ENCODE results near the gene FYN.

The FYN gene

DNA sequence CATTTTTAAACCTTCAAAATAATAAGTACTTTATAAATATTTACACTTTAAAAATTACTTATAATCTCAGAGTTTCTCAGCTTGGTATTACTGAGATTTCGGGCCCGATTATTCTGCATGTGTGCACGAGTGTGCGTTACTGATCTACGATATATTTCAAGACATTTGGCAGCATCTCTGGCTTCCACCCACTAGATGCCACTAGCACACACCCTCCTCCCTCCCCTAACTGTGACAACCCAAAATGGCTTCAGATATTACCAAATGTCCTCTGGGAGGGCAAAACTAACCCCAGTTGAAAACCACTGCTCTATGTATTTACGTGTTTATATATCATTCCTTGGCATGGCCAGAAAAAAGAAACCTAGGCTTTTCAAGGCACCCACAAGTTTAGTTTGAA lies 95.9 kb downstream of the FYN start:
- Mint-ChIP-seq H3K27ac (peak overlapping the region; percentile 97), H3K4me3 (no peak overlapping the region), H3K27me3 (no peaks in the 10 kb centered on the region), H3K9me3 (ENCODE audit: low read depth) (no peaks in the 10 kb centered on the region), H3K4me1 (ENCODE audit: low read depth) (peaks cover 86% of the 10 kb centered on the region), H3K36me3 (peaks cover 31% of the 10 kb centered on the region)

DNA sequence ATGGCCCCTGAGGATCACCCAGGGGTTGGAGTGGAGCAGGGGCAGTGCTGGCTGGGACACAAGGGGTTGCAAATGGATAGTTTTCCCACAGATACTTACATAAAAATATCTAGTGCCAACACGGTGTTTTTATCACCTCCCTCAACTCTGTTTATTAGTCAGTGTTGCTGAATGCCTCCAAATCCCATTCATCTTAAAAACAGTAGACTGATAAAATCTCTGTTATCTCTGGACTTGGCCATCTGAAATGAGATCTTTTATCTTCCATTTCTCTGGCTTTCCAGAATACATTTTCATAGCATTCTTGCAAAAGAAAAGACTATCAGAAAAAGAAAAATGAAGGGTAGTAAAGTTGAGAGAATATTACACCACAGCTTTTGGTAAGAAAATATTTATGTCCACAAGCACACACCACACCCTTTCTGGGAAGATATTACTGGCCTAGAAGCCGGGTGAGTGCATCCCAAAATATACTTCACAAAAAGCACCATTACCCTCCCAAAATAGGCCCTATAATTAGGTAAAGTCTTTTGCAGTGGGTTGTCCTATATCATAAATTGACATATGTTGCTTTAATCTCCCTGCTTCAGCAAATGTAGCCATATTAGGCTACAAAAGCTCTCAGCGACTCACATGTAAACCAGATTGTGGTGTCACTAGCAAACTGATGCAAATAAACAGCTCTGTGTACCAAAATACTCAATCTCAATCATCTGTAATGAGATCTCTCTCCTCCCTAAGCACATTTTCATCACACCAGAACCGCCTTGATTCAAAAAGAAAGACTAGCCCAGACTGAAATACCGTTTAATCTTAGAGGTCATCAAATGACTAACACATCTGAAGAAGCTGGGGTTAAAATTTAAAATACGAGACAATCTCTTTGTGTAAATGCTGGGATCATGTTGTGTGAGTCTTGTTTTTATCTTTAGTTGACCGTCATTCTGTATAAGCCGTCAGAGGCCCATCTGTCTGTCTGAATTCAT lies 96.7 kb downstream of the FYN start:
- H3K27ac Mint-ChIP-seq = peak overlapping the region; percentile 93
- H3K4me3 Mint-ChIP-seq = peak overlapping the region; percentile 27
- peaks cover 87% of the 10 kb centered on the region for H3K4me1 Mint-ChIP-seq (ENCODE audit: low read depth)
- H3K36me3 Mint-ChIP-seq = peaks cover 36% of the 10 kb centered on the region
- peaks cover 3% of the 10 kb centered on the region for H3K9me3 Mint-ChIP-seq (ENCODE audit: low read depth)
- H3K27me3 Mint-ChIP-seq = no peaks in the 10 kb centered on the region

DNA sequence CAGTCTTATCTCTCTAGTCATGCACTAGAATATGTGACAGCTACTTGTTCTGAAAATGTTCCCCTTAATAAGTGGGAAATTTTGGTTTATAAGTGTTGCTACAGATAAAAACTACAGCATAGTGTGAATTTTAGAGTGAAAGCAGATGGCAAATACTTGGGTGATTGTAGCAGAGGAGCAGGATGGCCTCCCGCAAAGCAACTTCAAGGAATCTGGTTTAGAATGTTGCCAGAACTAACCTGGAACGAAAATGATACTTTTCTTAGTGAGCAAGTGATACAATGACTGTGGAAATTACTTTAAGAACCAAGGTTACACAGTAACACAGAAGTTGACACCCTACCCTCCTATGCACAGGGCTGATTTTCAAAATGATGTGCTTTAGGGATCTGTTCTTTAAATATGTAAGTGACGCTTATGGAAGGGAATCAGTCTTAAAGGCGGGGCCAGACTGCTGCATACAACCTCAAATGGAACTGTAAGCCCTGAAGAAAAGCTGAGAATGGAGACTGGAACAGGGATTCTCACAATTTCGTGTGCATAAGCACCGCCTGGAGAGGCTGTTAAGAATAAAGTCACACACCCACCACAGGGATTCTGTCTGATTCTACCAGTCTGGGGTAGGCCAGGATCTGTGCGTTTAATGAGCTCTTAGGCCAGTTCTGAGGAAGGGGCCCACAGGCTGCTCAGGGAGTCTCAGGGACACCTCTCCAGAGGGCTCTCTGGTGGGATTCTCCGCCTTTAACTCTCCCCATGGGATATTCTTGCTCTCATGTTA lies 97.9 kb downstream of the FYN start:
- Mint-ChIP-seq H3K36me3 (peaks cover 36% of the 10 kb centered on the region), H3K4me3 (peak overlapping the region; percentile 27), H3K4me1 (ENCODE audit: low read depth) (peaks cover 87% of the 10 kb centered on the region), H3K9me3 (ENCODE audit: low read depth) (peaks cover 3% of the 10 kb centered on the region), H3K27me3 (no peaks in the 10 kb centered on the region), H3K27ac (peak overlapping the region; percentile 93)

DNA sequence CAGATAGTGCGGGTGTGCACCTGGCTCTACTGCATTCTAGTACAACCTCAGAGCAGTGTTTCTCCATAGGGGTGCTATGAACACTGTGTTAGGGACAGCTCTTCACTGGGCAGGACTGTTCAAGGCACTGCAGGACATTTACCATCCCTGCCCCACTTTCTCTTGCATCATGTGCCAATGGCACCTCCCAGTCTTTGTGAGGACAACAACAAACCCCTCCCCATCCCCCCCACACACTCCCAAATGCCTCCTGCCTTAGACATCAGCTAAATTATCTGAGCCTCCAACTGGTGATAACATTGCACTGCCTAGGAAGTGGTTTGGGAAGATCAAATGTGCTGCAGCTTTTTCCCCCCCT lies 98.9 kb downstream of the FYN start:
- peaks cover 3% of the 10 kb centered on the region for H3K9me3 Mint-ChIP-seq (ENCODE audit: low read depth)
- peaks cover 38% of the 10 kb centered on the region for H3K36me3 Mint-ChIP-seq
- H3K4me1 Mint-ChIP-seq (ENCODE audit: low read depth) = peaks cover 87% of the 10 kb centered on the region
- peak overlapping the region; percentile 46 for H3K4me3 Mint-ChIP-seq
- peak overlapping the region; percentile 93 for H3K27ac Mint-ChIP-seq
- no peaks in the 10 kb centered on the region for H3K27me3 Mint-ChIP-seq

DNA sequence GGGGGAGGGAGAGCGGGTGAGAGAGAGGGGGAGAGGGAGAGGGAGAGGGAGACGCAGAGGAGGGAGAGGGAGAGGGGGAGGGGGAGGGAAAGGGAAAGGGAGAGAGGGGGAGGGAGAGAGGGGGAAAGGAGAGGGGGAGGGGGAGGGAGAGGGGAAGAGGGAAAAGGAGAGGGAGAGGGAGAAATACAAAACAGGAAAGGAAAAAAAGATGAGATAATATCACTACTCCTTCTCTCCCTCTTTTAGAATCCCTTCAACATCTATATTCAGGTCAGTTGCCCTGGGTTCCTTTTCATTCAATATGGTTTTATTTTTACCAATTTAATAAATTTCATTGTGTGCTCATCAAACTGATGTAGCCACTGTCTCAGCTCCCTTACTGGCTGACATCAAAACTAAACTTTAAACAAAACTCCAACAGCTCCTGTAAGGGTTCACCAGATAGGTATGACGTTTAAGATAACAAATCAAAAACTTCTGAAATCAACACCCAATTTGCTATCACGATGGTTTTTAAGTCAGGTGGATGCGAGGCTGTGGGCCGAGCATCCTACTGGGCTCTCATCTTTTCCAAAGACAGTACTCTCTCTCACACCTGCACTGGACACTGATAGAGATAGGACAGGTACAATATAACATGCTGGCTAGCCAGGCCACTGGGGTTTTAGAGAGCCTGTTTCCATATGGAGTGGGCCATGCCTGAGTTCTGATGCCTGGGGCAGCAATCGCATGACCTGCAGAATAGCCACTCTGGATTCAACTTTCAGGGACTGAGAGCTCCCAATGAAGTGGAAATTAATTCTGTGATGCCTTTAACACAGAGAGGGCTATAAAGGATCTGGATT lies 99.5 kb downstream of the FYN start:
- H3K27me3 Mint-ChIP-seq = no peaks in the 10 kb centered on the region
- peak overlapping the region; percentile 93 for H3K27ac Mint-ChIP-seq
- peaks cover 87% of the 10 kb centered on the region for H3K4me1 Mint-ChIP-seq (ENCODE audit: low read depth)
- no peak overlapping the region for H3K4me3 Mint-ChIP-seq
- peaks cover 40% of the 10 kb centered on the region for H3K36me3 Mint-ChIP-seq
- H3K9me3 Mint-ChIP-seq (ENCODE audit: low read depth) = peaks cover 3% of the 10 kb centered on the region

DNA sequence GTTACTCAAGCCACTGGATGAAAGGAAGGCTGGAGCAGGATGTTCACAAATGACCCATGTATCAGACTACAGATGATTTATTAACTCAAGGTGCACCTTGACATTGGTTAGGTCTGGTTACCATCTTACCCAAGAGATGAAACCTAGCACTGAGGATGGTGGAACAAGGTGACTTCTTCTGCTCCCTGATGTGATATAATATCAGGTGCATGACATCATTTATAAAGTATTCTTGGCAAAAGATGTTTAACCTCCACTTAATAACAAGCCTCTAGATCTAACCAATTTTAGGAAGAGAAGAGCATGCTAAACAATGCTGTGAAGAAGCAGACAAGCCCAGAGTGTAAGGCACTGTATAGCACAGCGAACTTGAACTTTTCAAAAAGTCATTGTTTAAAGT lies 100.9 kb downstream of the FYN start:
- Mint-ChIP-seq H3K9me3 (ENCODE audit: low read depth) (peaks cover 3% of the 10 kb centered on the region), H3K27ac (peak overlapping the region; percentile 100), H3K4me1 (ENCODE audit: low read depth) (peaks cover 87% of the 10 kb centered on the region), H3K4me3 (no peak overlapping the region), H3K27me3 (no peaks in the 10 kb centered on the region), H3K36me3 (peaks cover 32% of the 10 kb centered on the region)

DNA sequence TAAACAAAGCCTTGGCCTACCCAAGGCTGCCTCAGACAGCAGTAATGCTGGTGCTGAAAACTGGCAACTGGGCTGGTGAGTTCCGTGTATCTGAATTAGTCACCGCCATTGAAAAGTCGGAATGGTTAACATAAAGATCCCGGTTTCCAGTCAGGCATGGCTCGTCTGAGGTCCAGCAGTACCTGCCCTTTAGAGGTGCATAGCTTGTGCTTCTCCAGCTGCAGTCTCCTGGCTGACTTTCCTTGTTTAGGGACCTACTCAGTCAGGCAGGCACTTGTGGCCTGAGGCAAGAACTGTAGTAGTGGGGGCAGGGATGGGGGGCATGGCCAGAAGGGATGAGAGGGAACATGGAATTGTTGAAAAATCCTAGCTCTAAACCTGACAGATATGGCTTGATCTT lies 101.6 kb downstream of the FYN start:
- Mint-ChIP-seq H3K4me3 (no peak overlapping the region), H3K27me3 (no peaks in the 10 kb centered on the region), H3K36me3 (peaks cover 33% of the 10 kb centered on the region), H3K9me3 (ENCODE audit: low read depth) (peaks cover 3% of the 10 kb centered on the region), H3K4me1 (ENCODE audit: low read depth) (peaks cover 89% of the 10 kb centered on the region), H3K27ac (peak overlapping the region; percentile 100)

DNA sequence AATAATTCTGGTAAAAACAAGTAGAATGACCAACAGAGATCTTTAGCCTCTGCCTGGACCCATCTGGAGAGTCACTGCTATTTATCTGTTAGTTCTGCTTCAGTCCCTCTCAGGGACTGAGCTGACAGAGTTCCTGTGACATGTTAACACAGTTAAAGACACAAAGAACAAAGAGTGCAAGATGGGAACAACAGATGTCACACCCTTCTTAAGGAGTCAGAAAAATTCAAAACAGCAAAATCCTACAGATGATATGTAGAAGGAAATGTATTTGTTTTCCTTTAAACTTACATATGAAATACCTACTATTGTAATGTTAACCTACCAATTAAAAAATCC lies 102.2 kb downstream of the FYN start:
- no peaks in the 10 kb centered on the region for H3K27me3 Mint-ChIP-seq
- peaks cover 90% of the 10 kb centered on the region for H3K4me1 Mint-ChIP-seq (ENCODE audit: low read depth)
- peaks cover 37% of the 10 kb centered on the region for H3K36me3 Mint-ChIP-seq

DNA sequence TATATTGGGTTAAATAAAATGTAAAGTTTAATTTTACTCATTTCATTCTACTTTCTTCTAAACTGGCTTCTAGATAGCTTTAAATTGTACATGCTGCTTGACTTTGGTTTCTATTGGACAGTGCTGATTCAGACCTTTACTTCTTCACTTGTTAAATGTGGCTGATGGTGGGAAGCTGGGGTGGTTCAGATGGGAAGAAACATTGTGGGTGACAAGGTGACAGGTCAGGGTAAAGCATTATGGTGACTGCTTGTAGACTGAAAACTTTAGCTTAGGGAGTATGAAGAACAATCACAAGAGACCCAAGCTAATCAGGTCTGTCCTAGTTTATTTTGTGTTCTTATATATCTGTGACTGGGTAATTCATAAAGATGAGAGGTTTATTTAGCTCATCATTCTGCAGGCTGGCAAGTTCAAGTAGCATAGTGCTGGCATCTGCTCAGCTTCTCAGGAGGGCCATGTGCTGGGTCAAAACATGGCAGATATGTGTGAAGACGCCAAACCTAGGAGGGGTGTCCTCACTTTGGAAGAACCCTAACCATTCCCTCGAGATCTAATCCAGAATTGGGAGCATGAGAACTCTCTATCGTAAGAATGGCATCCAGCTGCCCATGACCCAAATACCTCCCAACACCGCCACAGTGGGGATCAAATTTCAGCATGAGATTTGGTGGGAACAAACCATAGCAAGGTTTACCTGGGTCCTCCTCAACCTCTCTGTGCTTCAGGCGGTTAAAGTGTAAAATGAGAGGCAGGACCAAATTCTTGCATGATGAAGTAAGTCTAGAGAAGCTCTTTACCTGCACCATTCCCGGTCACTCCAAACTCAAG lies 102.8 kb downstream of the FYN start:
- H3K9me3 Mint-ChIP-seq (ENCODE audit: low read depth) = peaks cover 3% of the 10 kb centered on the region
- peaks cover 90% of the 10 kb centered on the region for H3K4me1 Mint-ChIP-seq (ENCODE audit: low read depth)
- H3K36me3 Mint-ChIP-seq = peaks cover 36% of the 10 kb centered on the region
- peak overlapping the region; percentile 100 for H3K27ac Mint-ChIP-seq
- H3K27me3 Mint-ChIP-seq = no peaks in the 10 kb centered on the region
- peak overlapping the region; percentile 51 for H3K4me3 Mint-ChIP-seq

More for the DNA sequence above, 102.2 kb downstream of the FYN start:
- H3K4me3 Mint-ChIP-seq = peak overlapping the region; percentile 51
- H3K9me3 Mint-ChIP-seq (ENCODE audit: low read depth) = peaks cover 3% of the 10 kb centered on the region
- H3K27ac Mint-ChIP-seq = peak overlapping the region; percentile 100

DNA sequence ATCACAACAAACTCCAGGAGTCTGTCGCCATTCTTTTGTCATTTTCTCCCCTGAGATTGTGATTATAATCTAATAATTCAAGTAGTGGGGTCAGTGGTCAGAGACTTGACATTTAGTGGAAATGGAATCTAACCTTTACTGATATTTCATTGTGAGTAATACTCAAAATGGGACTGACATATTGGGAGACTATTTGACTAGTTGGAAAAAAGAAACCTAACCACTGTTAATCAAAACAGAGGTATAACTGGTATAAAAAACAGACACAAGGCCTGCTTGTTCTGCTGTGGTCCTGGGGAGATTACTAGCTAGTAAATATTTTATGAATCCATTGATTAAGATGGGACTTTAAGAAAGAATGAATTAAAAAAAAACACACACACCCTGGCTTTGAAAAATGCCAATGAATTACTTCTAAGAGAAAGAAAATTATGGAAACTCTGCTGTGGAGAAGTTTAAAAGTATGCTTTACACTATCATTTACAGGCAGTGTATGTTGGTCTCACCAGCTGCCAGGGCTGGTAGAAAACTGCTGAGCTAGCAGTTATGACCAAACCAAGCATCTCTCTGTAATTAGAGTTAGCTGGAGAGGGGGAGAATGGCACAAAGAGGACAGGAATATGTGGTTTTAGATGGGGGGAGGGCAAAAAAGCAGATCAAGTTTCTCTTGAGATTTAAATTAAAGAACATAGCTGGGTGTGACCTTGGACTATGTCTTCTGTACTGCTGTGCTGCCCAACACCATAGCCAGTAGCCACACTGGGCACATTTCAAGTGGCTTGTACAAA lies 103.7 kb downstream of the FYN start:
- peaks cover 36% of the 10 kb centered on the region for H3K36me3 Mint-ChIP-seq
- H3K9me3 Mint-ChIP-seq (ENCODE audit: low read depth) = peaks cover 3% of the 10 kb centered on the region
- peaks cover 91% of the 10 kb centered on the region for H3K4me1 Mint-ChIP-seq (ENCODE audit: low read depth)
- H3K27me3 Mint-ChIP-seq = no peaks in the 10 kb centered on the region
- peak overlapping the region; percentile 100 for H3K27ac Mint-ChIP-seq
- peak overlapping the region; percentile 46 for H3K4me3 Mint-ChIP-seq

DNA sequence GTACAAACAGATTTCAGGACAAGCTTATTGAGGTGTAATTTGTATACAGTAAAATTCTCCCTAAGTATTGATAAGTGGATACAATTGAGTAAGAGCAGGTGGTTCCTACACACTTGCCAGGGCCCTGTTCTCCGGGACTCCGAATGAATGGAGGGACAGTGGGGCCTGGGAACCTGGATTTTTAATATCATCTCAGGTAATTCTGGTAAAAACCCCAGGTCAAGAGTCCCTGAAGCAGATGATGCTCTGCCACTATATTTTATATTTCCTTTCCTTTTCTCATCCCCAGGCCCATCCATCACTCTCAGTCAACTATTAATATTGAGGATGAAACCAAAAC lies 104.9 kb downstream of the FYN start:
- peak overlapping the region; percentile 100 for H3K27ac Mint-ChIP-seq
- H3K4me1 Mint-ChIP-seq (ENCODE audit: low read depth) = peaks cover 92% of the 10 kb centered on the region
- H3K27me3 Mint-ChIP-seq = no peaks in the 10 kb centered on the region
- H3K9me3 Mint-ChIP-seq (ENCODE audit: low read depth) = peaks cover 3% of the 10 kb centered on the region
- H3K36me3 Mint-ChIP-seq = peaks cover 37% of the 10 kb centered on the region
- H3K4me3 Mint-ChIP-seq = peak overlapping the region; percentile 49

DNA sequence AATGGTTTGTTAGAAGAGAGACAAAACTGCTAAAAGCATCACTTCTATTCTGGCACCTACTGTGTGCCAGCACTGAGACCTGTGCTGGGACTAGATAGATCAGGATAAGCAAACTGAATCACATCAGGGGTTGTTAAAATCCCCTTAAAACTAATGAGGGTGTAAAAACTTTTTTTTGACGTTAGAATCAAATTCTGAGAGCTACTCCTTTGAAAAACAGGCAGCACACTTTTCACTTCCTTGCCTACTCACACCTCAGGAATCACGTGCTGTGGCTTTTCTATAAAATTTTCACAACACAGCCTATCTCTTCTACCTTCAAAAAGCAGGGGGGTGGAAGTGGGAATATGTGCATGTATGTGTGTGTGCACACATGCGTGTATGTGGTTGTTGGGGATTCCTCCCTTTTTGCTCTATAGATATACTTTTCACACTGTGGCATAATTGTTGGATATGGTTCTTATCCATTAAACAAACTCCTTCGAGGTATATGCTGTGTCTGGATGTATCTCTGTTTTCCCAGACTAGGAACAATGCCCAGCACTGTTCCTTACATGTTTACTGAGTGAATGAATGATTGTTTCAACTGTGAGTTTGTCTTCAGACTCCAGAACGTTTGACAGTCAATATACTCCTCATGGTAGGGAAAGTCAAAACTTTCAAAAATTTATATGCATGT lies 105.4 kb downstream of the FYN start:
- peaks cover 3% of the 10 kb centered on the region for H3K9me3 Mint-ChIP-seq (ENCODE audit: low read depth)
- H3K4me3 Mint-ChIP-seq = peak overlapping the region; percentile 49
- peaks cover 97% of the 10 kb centered on the region for H3K4me1 Mint-ChIP-seq (ENCODE audit: low read depth)
- H3K36me3 Mint-ChIP-seq = peaks cover 38% of the 10 kb centered on the region
- peak overlapping the region; percentile 100 for H3K27ac Mint-ChIP-seq
- H3K27me3 Mint-ChIP-seq = no peaks in the 10 kb centered on the region
